GM12874 (cell line): ENCODE results near the gene SRMS.

ENCODE experiments used
- CTCF ChIP-seq: IDR thresholded peaks from 2 replicates; pipeline ENCODE4 v1.5.1; 2011; ENCODE audit warnings: low read depth, mild to moderate bottlenecking, control low read depth, low read length, moderate library complexity; ENCODE audit not compliant: insufficient read depth

The SRMS gene

GRCh38 chr20:63495167-63495720 is 52.3 kb downstream of the SRMS start:
- no peak for TF ChIP-seq CTCF

GRCh38 chr20:63494420-63495166 is 53.0 kb downstream of the SRMS start:
- no peak for TF ChIP-seq CTCF

DNA sequence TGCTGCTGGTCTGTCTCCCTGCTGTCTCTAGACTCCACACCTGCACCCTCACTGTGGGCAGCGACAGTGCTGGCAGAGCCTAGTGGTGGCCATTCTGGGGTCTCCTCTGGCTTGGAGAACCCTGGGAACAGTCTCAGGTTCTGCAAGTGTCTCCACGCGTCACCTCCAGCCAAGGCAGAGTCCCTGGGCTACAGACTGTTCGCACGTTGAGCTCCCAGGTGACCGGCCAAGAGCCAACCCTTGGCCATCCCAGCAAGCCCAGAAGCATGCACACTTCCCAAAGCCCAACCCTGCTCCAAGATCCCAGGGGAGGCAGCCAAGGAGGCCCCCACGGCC is 53.5 kb downstream of the SRMS start:
- TF ChIP-seq CTCF: no peak

GRCh38 chr20:63493563-63494020 is 54.0 kb downstream of the SRMS start:
- no peak for TF ChIP-seq CTCF

DNA sequence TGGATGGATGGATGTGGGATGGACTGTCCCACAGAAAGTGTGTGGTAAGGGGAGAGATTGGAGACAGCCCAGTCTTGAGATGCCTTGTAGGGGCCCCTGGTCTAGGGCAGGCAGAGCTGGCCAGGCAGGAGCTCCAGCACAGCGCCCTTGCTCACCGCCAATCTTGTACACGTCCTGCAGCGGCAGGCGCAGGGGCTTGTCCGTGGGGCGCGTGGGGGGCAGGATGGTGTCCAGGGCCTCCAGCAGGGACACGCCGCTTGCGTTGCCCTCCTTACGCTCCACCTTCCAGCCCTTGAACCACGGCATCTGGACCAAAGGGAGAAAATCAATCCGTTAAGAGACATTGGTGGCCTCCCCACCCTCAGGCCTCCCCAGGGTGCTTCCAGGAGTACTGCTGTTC is 54.6 kb downstream of the SRMS start:
- no peak for TF ChIP-seq CTCF

DNA sequence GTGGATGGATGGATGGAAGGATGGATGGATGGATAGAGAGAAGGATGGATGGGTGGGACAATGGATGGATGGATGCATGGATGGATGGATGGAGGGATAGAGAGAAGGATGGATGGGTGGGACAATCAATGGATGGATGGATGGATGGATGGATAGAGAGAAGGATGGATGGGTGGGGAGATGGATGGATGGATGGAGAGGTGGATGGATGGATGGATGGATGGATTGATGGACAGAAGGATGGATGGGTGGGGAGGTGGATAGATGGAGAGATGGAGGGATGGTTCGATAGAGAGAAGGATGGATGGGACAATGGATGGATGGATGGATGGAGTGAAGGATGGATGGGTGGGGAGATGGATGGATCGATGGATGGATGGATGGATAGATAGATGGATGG is 55.0 kb downstream of the SRMS start:
- no peak for TF ChIP-seq CTCF

- no peak for TF ChIP-seq CTCF
These were observed 55.8 kb downstream of the SRMS start for GRCh38 chr20:63491635-63492230.
